ENCODE measurements around the gene THSD8. TPM values are rescaled to one million over a fixed set of nuclear protein-coding genes. Genes with fewer than 3 reads are reported as not detected.

THSD8 gene
- total RNA-seq, 4 donors from 2014 or later = 0.65 TPM; not detected in 3

DNA sequence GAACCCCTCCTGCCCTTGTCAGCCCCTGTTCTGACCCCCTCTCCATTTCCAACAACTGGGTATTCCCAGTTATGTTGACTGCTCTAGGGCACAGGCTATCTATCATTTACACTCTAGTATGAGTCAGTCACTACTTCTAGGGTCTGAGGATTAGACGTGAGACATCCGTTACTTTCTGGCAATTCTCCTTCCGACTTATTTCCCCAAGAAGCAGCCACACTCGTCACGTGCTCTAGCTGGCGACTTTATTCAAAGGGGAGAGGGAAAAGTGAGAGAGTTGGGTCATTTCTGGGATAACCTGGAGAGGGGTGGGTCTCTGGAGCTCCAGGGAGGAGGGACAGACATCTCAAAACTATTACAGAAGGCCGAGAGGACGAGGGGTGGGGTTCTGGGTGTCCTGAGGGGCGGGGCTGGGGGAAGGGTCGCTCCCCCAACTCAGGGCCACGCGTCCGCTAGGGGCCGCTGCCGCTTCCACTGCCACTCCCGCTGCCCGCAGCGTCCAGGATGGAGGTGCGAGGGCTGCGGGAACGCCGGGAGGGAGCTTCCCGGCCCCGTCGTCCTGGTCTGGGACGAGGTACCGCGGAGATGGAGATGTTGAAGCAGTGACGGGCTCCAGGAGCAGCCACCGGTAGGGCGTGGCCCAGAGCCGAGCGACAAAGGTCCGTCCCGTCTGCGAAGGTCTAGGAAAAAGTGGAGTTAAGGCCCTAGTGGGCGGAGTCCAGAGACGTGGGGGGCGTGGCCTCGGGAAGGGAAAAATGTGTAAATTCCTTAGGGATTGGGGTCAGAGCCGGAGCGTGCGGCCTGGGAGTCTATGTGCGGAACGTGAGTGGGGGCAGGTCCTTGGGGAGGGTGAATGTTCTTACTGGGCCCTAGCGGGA is 23.6 kb downstream of the THSD8 start:
- TF ChIP-seq EP300 (IDR thresholded peaks at IDR 0.05) = no peak
- TF ChIP-seq, protein P1, sequence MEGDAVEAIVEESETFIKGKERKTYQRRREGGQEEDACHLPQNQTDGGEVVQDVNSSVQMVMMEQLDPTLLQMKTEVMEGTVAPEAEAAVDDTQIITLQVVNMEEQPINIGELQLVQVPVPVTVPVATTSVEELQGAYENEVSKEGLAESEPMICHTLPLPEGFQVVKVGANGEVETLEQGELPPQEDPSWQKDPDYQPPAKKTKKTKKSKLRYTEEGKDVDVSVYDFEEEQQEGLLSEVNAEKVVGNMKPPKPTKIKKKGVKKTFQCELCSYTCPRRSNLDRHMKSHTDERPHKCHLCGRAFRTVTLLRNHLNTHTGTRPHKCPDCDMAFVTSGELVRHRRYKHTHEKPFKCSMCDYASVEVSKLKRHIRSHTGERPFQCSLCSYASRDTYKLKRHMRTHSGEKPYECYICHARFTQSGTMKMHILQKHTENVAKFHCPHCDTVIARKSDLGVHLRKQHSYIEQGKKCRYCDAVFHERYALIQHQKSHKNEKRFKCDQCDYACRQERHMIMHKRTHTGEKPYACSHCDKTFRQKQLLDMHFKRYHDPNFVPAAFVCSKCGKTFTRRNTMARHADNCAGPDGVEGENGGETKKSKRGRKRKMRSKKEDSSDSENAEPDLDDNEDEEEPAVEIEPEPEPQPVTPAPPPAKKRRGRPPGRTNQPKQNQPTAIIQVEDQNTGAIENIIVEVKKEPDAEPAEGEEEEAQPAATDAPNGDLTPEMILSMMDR (IDR thresholded peaks at IDR 0.05) = peak in 1 of 3 experiments; percentile 28
- no peak for TF ChIP-seq POLR2A (IDR thresholded peaks at IDR 0.05; ENCODE audit: low read depth)
- TF ChIP-seq POLR2AphosphoS5 (IDR thresholded peaks at IDR 0.05) = no peak
- WGBS = 14% methylated on average over 22 of the region's 46 CpGs
- intact Hi-C loops (cut with DNase I) = no loop called here

DNA sequence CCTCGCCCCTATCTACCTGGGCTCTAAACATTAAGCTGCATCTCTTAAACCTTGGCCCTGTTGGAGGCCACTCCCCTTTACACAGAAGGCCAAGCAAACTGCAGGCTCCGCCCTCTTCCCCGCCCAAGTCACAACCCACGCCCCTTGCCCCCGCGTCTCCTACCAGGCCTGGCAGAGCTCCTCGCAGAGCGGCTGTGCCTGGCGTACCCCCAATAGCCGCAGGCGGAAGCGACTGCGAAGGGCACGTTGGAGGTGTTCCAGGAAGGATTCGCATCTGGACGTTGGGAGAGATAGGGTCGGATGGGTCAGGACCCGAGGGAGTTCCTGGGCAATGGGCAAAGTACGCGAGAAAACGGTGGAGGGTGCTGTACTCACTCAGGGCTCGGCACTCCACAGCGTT is 26.6 kb downstream of the THSD8 start:
- DNase-seq (ENCODE audit: extremely low spot score) = no peak
- H3K4me3 ChIP-seq = no peak overlapping the region
- H3K27ac ChIP-seq (replicated peaks in 1 of 4) = no peak overlapping the region
- 20% methylated on average over 10 of the region's 23 CpGs for whole genome bisulfite sequencing
- H3K36me3 ChIP-seq = no peaks in the 10 kb centered on the region
- peaks cover 3 to 31% (median 24%) of the 10 kb centered on the region in 4 donors for H3K4me1 ChIP-seq
- TF ChIP-seq EP300 (IDR thresholded peaks at IDR 0.05) = no peak
- TF ChIP-seq POLR2AphosphoS5 (IDR thresholded peaks at IDR 0.05) = no peak
- TF ChIP-seq POLR2A (IDR thresholded peaks at IDR 0.05; ENCODE audit: low read depth) = no peak
- TF ChIP-seq, protein P1 (IDR thresholded peaks at IDR 0.05) = no peak
- intact Hi-C loops (cut with DNase I) = no loop called here
- peaks cover 0 to 100% (median 81%) of the 10 kb centered on the region in 4 donors for H3K27me3 ChIP-seq
- H3K9me3 ChIP-seq = no peaks in the 10 kb centered on the region

More for the DNA sequence above, 23.6 kb downstream of the THSD8 start:
- no peak overlapping the region for H3K27ac ChIP-seq (replicated peaks in 1 of 4)
- H3K36me3 ChIP-seq = no peaks in the 10 kb centered on the region
- peaks cover 0 to 15% (median 12%) of the 10 kb centered on the region in 4 donors for H3K4me1 ChIP-seq
- peaks cover 0 to 6% (median 0%) of the 10 kb centered on the region in 4 donors for H3K9me3 ChIP-seq
- DNase-seq (ENCODE audit: extremely low spot score) = no peak
- H3K4me3 ChIP-seq = no peak overlapping the region
- peaks cover 0 to 86% (median 53%) of the 10 kb centered on the region in 4 donors for H3K27me3 ChIP-seq

DNA sequence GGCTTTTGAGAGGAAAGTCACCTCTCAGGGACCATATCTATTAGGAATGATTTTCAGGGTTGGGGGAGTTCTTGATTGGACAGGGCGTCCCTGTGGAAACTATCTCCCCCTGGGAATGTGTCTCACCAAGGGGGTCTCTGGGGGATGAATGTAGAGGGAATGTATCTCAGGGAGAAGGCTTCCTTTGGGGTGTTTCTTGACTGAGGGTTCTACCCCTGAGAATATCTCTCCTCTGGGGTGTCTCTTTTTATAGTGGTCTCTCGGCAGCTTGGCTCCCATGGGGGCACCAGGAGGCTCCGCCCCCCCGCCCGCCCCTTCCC is 31.5 kb downstream of the THSD8 start:
- Histone ChIP-seq H3K36me3 (no peaks in the 10 kb centered on the region), H3K9me3 (no peaks in the 10 kb centered on the region), H3K4me3 (peak overlapping the region; percentile 48 to 59 (median 51)), H3K4me1 (peaks cover 8 to 55% (median 35%) of the 10 kb centered on the region in 4 donors), H3K27me3 (peaks cover 0 to 100% (median 85%) of the 10 kb centered on the region in 4 donors), H3K27ac (replicated peaks in 1 of 4) (no peak overlapping the region)
- WGBS = 0% methylated on average over 2 of the region's 5 CpGs
- intact Hi-C loops (cut with DNase I) = no loop called here
- TF ChIP-seq, protein P1 (IDR thresholded peaks at IDR 0.05) = no peak
- TF ChIP-seq EP300 (IDR thresholded peaks at IDR 0.05) (no peak), POLR2A (IDR thresholded peaks at IDR 0.05; ENCODE audit: low read depth) (no peak), POLR2AphosphoS5 (IDR thresholded peaks at IDR 0.05) (no peak)
- no peak for DNase-seq (ENCODE audit: extremely low spot score)

DNA sequence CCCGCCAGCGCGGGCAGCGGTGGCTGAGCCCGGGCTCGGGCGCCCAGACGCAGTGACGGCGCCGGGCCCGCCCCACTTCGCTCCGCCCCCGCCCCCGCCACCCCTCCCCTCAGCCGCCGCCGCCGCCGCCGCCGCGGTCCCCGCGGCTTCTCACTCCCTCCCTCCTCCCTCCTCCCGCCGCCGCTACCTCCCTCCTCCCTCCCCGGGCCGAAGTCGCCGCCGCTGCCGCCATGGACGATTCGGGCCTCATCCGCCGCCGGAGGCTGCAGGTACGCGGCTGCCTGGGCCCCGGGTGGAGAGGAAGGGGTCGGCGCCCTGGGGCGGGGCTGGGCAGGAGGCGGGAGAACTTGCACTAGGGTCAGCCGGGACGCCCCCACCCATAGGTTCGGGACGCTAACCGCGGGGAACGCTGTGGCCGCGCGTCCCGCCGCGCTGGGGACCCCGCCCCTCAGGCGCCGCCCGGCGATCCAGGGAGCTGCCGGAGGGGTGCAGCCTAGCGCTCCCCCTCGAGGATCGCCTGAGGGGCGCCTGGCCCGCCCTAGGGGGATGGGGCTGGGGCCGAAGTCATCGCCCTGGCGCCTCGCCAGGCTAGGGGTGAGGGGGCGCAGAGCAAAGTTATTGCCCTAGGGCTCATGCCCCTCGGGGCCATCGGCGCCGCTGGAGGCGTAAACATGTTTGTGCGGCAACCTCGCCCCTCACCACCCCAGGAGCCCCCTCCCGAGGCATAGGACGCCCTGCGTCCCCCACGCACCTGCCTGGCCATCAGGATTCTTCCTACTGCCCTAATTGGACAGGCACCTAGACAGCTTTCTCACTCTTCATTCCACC is 32.1 kb downstream of the THSD8 start:
- no peaks in the 10 kb centered on the region for H3K36me3 ChIP-seq
- peak overlapping the region; percentile 48 to 59 (median 51) for H3K4me3 ChIP-seq
- H3K4me1 ChIP-seq = peaks cover 14 to 57% (median 39%) of the 10 kb centered on the region in 4 donors
- peaks cover 0 to 100% (median 89%) of the 10 kb centered on the region in 4 donors for H3K27me3 ChIP-seq
- TF ChIP-seq EP300 (IDR thresholded peaks at IDR 0.05) (no peak), POLR2AphosphoS5 (IDR thresholded peaks at IDR 0.05) (no peak), POLR2A (IDR thresholded peaks at IDR 0.05; ENCODE audit: low read depth) (no peak)
- TF ChIP-seq, protein P1 (IDR thresholded peaks at IDR 0.05) = no peak
- intact Hi-C loops (cut with DNase I) = no loop called here
- no peak overlapping the region for H3K27ac ChIP-seq (replicated peaks in 1 of 4)
- 3% methylated on average over 11 of the region's 87 CpGs for WGBS
- no peaks in the 10 kb centered on the region for H3K9me3 ChIP-seq
- DNase-seq (ENCODE audit: extremely low spot score) = no peak
